Measurements from ENCODE around the gene FGF2.
"Not testable (repeated sequence)": the region's sequence is repeated elsewhere in the genome, so short reads cannot be mapped to it uniquely, and the experiment has no call there.

FGF2 gene

DNA sequence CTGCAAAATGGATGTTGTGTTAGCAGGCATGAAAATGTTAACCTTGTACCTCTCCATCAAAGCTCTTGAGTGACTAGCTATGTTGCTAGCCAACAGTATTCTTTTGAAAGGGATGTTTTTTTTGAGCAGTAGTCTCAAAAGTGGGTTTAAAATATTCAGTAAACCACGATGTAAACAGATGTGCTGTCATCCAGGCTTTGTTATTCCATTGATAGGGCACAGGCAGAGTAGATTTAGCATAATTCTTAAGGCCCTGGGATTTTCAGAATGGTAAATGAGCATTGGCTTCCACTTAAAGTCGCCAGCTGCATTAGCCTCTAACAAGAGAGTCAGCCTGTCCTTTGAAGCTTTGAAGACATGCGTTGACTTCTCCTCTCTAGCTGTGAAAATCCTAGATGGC lies 18.4 kb downstream of the FGF2 start:
- no peak for DNase-seq (ENCODE audit: low read depth in 2 of 2, low spot score in 1 of 2)

DNA sequence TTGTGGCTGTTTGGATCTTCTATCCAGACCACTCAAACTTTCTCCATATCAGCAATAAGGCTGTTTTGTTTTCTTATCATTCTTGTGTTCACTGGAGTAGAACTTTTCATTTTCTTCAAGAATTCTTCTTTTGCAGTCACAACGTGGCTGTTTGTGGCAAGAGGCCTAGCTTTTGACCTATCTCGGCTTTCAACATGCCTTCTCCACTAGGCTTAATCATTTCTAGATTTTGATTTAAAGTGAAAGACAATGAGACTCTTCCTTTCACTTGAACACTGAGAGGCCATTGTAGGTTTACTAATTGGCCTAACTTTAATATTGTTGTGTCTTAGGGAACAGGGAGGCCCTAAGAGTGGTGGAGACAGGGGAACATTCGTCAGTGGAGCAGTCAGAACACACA lies 19.1 kb downstream of the FGF2 start:
- no peak for DNase-seq (ENCODE audit: low read depth in 2 of 2, low spot score in 1 of 2)

GRCh38 chr4:122847931-122848330 lies 21.3 kb downstream of the FGF2 start:
- DNase-seq (ENCODE audit: low read depth in 2 of 2, low spot score in 1 of 2) = no peak

GRCh38 chr4:122849789-122850188 lies 23.2 kb downstream of the FGF2 start:
- not testable (repeated sequence) for DNase-seq (ENCODE audit: low read depth in 2 of 2, low spot score in 1 of 2)

GRCh38 chr4:122851568-122851967 lies 24.9 kb downstream of the FGF2 start:
- no peak for DNase-seq (ENCODE audit: low read depth in 2 of 2, low spot score in 1 of 2)

DNA sequence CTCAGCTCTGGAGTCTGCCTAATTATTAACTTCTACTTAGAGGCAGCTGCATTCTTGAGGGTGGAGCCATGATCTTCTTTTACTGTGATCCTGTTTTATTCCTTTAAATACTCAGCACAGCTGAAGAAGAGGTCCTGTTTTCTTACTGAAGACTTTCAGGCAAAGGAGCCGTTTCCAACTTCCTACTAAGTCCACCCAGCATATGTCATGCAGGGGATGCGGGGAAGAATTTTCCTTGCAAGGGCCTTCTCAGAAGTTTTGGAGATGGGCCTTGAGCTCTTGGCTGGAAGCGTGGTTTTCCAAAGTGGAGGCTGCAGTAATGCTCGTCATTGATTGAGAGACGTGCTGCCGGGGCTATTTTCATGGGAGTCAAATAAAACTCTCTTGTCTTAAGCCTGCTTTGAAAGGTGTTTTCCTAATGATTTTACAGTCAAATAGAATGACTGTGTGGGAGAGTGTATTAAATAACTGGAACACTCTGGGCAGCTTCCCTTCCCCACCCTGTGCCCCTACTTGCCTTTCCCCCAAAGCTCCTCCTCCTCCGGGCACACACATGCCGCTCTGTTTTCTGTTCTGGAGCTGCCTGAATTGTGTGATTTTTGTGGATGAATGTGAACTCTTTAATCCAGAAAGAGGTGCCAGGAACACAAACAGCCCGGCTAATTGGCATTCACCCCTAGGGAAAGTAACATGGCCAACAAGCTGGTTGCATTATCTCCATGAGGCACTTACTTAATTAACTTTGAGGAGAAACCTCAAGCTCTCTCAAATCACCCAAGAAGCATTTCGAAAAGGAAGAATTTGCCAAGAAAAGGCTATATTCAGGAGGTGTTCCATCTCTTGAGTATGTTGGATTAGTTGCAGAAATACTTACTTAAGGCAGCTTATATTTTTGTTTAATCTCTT lies 28.1 kb downstream of the FGF2 start:
- DNase-seq (ENCODE audit: low read depth in 2 of 2, low spot score in 1 of 2) = no peak

GRCh38 chr4:122855353-122855890 lies 28.8 kb downstream of the FGF2 start:
- DNase-seq (ENCODE audit: low read depth in 2 of 2, low spot score in 1 of 2) = no peak

- no peak for DNase-seq (ENCODE audit: low read depth in 2 of 2, low spot score in 1 of 2)
Observed at GRCh38 chr4:122857160-122857559, 30.5 kb downstream of the FGF2 start.

DNA sequence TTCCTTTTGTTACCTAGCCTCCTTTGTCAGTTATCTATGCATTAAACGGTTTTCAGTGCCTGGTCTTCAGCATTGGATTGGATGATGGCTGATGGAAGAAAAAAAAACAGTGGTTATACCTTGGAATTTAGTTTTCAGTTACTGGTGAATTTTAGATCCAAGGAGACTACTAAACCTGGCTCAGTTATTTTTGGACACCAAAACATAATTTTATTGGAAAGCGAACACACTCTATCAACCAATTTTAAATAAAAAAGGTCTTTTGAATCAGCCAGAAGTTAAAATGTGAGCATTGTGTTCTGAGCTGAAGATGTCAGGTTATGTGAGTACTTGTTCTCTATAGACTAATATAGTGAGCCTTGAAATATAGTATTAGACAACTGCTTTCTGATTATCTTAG lies 32.1 kb downstream of the FGF2 start:
- DNase-seq (ENCODE audit: low read depth in 2 of 2, low spot score in 1 of 2) = no peak

DNA sequence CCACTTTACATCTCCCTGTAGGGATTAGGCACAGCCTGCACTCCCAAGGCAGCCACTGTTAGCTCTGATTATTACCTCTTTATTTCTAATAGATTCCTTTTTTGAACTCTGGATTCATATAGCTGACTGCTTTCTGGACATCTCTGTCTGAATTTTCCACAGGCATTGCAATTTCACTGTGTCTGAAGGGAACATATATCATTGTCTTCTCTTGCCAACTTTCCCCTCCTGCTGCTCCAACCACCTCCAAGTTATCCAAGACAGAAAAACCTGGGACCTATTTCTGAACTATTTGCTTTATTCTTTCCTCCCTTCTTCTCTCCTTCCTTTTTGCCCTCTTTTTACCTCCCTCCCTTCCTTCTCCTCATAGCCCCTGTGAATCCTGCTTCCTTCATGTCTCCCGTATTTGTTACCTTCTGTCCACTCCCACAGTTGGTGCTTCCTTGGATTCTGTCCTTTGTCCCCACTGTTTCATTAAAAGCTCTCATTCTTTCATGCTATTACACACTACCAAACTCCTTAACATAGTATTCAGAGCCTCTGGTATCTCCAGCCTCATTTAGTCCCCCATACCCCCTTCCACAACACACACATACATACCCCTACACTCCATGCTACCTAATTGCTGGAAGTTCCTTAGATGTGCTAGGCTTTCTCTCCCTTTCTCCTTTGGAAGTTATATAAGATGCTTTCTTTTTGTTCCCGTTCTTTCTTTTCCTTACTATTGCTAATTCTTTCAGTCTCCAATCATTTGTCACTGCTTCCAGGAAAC lies 34.7 kb downstream of the FGF2 start:
- DNase-seq (ENCODE audit: low read depth in 2 of 2, low spot score in 1 of 2) = no peak

- no peak for DNase-seq (ENCODE audit: low read depth in 2 of 2, low spot score in 1 of 2)
Observed at GRCh38 chr4:122863639-122864038, 37.0 kb downstream of the FGF2 start.

DNA sequence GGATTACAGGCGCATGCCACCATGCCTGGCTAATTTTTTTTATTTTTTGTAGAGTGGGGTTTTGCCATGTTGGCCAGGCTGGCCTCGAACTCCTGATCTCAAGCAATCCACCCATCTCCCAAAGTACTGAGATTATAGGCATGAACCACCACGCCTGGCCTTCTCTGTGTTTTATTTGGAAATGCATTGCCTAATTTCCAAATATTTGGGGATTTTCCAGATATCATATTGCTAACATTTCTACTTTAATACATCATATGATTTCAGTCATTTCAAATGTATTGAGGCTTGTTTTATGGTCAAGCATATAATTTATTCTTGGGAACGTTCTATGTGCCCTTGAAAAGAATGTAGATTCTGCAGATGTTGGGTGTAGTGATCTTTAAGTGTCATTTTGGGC lies 38.8 kb downstream of the FGF2 start:
- DNase-seq (ENCODE audit: low read depth in 2 of 2, low spot score in 1 of 2) = no peak

- not testable (repeated sequence) for DNase-seq (ENCODE audit: low read depth in 2 of 2, low spot score in 1 of 2)
Observed at GRCh38 chr4:122868235-122868634, 41.6 kb downstream of the FGF2 start.

DNA sequence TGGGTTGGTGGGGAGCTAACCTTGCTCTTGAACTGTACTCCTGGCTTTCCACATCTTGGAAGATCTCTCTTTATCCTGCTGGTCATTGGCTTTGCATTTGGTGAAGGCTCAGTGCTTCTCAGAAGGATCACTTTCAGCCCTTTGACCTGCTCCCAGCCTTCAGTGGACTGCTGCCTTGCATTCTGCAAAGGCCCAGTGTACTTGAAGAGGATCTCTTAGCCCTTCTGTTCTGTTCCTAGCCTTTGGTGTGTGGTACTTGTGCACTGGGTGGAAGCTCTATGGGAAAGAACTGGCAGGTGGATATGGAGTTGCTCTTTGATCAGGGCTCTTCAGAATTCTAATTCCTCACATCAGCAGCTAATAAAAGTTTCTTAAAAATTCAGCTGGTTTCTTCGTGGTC lies 46.5 kb downstream of the FGF2 start:
- DNase-seq (ENCODE audit: low read depth in 2 of 2, low spot score in 1 of 2) = no peak

DNA sequence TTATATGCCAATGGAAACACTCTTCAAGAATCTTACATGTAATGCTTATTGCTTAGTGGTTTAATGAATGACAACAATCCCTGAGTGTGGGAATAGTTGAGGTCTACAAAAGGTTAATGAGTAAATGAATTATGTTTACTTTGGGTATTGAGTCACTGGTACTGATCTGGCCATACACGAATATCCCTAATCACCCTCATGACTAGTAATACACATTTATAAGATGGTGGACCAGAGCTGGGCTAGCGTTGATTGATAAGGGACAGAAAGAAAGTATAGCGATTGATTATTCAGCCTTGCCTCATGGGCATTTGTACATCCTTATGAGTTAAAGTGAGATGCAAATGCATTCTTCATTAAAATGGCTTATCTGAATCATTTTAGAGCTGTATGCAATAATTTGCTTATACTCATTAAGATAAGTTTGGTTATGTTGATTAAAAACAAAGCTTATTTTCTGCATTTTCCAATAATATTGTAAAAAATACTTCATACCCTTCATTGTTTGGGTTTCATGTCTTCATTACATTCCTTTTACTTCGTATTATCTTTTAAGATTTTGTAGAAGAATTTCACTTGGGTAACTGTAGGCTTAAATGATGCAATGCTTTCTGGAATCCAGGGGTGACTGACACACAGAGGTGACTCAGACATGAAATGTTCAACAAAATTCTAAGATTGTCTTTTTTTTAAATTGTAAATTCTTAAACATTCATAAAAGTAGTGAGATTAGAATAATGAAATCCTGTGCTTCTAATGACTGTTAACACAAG lies 47.4 kb downstream of the FGF2 start:
- DNase-seq (ENCODE audit: low read depth in 2 of 2, low spot score in 1 of 2) = no peak

DNA sequence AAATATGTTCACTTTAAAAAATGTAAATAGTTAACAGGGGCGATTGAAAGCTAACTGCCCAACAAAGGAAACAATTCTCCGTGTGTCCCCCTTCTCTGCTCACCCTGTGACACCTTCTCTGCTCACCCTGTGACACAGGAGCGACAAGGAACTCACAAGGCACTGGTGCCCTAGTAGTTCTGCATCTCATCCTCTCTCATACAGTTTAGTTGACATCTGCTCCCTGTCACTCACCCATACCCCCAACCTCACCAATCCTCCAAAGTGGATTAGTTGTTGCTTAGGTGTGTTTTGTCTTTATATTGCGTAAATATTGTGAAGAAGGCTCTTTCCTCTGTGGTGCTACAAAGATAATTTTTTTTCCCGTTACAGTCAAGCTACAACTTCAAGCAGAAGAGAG lies 49.3 kb downstream of the FGF2 start:
- no peak for DNase-seq (ENCODE audit: low read depth in 2 of 2, low spot score in 1 of 2)

- DNase-seq (ENCODE audit: low read depth in 2 of 2, low spot score in 1 of 2) = no peak
Observed at GRCh38 chr4:122876456-122876855, 49.8 kb downstream of the FGF2 start.

GRCh38 chr4:122879001-122879400 lies 52.4 kb downstream of the FGF2 start:
- DNase-seq (ENCODE audit: low read depth in 2 of 2, low spot score in 1 of 2) = no peak

DNA sequence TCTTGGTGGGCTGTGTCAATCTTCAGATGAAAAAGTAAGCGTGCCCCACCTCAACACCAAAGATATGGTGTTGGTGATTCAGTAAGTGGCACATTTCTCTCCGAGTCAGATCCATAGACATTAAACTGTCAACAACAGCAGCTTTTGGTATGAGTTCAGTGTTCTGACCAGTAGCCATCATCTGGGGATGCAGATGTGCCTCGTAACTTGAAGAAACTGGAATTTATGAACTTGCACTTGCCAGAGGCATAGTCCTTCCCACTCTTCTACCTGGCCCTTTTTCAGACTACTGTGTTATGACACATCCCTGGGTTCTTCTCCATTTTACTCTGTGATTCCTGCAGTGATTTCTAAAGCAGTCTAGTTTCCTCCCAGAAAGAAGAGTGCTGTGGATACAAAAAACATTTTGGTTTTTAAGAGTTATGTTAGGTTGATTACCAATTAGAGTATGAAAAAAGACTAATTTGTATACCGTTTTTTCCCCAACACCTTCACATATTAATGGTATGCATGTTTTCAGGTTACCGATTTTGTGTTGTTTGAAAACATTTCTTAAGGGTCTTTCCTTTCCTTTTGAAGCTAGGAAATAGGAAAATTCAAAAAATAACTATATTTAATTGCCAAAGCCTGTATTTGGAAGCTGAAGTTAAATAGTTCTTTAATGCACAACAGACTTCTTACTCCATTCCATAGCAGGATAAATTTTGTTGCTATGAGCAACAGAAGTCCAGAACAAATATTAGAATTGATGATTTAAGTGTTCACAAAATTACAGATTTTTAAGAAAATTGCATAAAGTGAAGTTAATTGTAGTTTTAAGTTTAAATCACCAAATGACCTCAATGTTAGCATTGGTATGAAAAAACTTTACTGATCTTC lies 56.5 kb downstream of the FGF2 start:
- no peak for DNase-seq (ENCODE audit: low read depth in 2 of 2, low spot score in 1 of 2)

- DNase-seq (ENCODE audit: low read depth in 2 of 2, low spot score in 1 of 2) = no peak
Observed at GRCh38 chr4:122884499-122884898, 57.9 kb downstream of the FGF2 start.
